GM21619 (cell line): Measurements from ENCODE around the gene E2F6.

Source experiments
- ATAC-seq: cut with Tn5 transposase; IDR thresholded peaks from one replicate; pipeline ENCODE4 v1.9.1; 2021; ENCODE audit not compliant: unreplicated experiment

E2F6 gene

DNA sequence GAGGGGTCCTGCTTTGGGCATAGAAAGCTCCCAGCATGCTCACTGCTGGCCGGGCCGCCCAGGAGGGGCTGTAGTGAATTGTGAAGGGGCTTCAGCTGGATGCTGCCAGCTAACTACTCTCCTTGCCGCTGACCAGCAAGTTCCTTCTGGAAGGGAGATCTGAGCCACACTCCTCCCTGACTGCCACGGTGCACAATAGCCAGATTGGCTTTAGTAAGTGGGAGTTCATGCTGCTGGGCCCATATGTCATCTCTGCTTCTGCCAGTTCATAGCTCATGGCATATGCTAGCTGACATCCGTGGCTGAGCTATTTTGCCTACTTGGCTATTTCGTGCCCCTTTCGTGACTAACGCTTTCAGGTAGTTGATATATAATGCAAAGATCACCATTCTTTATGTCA, 69.9 kb downstream of the E2F6 start:
- no peak for ATAC-seq

DNA sequence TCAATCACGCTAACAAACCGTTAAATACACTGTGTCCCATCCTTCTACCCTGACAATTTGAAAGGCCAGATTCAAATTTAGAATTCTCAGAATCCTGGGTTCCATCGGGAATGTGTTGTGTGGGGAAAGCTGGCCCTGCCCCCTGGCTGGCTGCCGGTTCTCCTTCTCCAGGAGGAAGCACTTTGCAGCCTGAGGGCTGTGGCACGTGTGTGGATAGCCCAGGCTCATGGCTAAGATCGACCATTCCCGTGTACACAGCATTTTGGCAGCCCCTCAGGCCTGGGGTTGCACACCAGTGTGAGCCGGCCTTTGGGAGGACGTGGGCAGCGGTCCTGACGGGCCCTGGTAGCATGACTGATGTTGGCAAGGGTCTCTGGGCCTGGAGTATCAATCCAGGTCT, 70.6 kb downstream of the E2F6 start:
- ATAC-seq: no peak
